Fibroblast of mammary gland (primary cell): ENCODE results near the gene RPL27A.

ENCODE experiments used
- DNase-seq: peaks from one replicate; pipeline ENCODE4 v3.0.0-alpha.2; 2010; ENCODE audit warnings: low read depth
- H3K4me3 ChIP-seq: 2 replicates; pipeline ENCODE4 v1.5.1; 2011; ENCODE audit warnings: low read depth, mild to moderate bottlenecking, low read length, moderate library complexity; ENCODE audit not compliant: control insufficient read depth
- TF ChIP-seq, protein P1 (sequence below): conservative IDR thresholded peaks from 2 replicates; pipeline ENCODE4 v1.5.1; 2011; ENCODE audit warnings: low read depth, low read length, inconsistent platforms; ENCODE audit not compliant: control insufficient read depth, insufficient read depth

The RPL27A gene

GRCh38 chr11:8705146-8705545 is 22.6 kb downstream of the RPL27A start:
- TF ChIP-seq, protein P1, sequence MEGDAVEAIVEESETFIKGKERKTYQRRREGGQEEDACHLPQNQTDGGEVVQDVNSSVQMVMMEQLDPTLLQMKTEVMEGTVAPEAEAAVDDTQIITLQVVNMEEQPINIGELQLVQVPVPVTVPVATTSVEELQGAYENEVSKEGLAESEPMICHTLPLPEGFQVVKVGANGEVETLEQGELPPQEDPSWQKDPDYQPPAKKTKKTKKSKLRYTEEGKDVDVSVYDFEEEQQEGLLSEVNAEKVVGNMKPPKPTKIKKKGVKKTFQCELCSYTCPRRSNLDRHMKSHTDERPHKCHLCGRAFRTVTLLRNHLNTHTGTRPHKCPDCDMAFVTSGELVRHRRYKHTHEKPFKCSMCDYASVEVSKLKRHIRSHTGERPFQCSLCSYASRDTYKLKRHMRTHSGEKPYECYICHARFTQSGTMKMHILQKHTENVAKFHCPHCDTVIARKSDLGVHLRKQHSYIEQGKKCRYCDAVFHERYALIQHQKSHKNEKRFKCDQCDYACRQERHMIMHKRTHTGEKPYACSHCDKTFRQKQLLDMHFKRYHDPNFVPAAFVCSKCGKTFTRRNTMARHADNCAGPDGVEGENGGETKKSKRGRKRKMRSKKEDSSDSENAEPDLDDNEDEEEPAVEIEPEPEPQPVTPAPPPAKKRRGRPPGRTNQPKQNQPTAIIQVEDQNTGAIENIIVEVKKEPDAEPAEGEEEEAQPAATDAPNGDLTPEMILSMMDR, result no peak
- DNase-seq, result no peak
- no peak overlapping the region for H3K4me3 ChIP-seq

DNA sequence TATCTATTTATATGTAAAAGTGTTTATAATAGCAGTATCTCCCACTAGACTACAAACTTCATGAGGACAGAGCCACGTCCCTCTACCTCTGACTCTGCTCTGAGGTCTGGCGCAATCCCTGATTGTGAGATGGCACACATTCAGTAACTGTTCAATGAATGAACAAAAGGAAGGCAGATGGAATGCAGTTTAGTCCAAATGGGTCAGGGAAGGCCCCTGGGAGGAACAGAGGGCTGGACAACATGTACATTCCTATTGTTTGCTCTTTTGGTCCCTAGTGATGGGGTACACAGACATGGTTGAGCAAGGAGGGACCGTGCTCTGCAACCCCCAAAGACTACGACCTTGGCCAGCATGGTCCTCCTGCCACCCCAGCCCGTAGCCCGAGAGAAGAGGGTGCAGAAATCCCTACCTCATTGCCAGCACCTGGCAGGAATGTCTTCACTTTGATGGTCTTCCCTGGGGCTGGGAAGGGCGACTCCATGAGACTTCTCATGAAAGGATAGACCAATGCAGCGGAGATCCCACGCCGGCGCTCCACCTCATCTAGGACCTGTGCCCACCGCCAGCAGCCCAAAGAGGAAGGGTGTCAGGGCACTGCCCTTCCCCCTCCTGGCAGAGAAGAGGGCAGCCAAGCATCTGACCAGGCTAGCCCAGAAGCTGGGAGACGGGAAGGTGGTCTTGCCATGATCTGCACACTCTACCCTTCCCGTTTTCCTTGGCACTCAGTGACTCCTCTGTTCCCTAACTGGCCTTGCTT is 24.3 kb downstream of the RPL27A start:
- no peak for DNase-seq
- TF ChIP-seq, protein P1, result no peak
- H3K4me3 ChIP-seq, result no peak overlapping the region

DNA sequence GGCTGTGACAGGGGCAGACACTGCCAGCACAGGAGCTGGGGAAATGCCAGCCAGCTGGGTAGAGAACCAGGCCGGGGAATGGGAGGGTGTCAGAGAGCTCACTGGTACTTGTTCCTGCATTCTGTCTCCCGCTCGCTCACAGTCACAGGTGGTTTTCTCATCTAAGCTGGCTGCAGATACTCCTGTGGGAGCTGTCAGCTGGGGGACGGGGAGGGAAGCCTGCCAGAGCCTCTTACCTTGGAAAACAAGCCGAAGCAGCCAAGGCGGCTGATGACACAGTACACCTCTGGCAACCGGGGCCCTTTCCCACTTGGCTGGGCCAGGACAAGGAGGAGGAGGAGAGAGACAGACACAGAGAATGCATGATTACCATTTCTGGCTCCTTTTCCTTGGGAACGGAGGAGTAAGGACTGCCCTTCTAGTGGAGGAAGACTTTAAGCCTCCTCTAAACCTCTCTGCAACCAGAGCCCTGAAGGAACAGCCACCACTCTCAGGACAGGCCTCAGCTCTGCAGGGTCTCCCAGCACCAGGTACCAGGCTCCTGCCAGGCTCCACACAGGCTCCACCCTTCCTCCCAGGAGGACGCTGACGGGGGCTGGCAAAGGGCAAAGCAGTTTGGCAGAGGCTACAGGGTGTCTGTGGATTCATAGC is 25.1 kb downstream of the RPL27A start:
- H3K4me3 ChIP-seq, result no peak overlapping the region
- DNase-seq, result no peak
- TF ChIP-seq, protein P1, result no peak

GRCh38 chr11:8709002-8709672 is 26.5 kb downstream of the RPL27A start:
- H3K4me3 ChIP-seq, result no peak overlapping the region
- peak; percentile 90 for DNase-seq
- TF ChIP-seq, protein P1, result no peak

DNA sequence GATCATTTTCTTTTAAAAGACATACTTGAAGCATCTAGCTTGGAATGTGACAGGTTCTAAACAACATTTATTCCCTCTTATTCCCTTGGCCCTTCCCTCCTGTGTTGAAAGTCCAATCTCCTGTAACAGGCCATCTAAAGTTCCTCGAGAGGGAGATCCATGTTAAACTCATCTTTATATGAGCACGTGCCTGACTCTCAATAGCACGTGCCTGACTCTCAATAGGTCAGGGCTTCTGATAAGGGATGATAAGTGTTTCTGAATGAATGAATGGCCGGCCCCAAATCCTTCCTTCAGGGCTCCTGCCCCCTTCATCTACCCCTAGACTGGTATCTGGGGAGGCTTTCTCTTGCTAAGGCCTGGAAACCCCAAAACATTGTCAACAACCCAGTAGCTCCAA is 27.2 kb downstream of the RPL27A start:
- no peak for DNase-seq
- TF ChIP-seq, protein P1, result no peak
- H3K4me3 ChIP-seq, result no peak overlapping the region

DNA sequence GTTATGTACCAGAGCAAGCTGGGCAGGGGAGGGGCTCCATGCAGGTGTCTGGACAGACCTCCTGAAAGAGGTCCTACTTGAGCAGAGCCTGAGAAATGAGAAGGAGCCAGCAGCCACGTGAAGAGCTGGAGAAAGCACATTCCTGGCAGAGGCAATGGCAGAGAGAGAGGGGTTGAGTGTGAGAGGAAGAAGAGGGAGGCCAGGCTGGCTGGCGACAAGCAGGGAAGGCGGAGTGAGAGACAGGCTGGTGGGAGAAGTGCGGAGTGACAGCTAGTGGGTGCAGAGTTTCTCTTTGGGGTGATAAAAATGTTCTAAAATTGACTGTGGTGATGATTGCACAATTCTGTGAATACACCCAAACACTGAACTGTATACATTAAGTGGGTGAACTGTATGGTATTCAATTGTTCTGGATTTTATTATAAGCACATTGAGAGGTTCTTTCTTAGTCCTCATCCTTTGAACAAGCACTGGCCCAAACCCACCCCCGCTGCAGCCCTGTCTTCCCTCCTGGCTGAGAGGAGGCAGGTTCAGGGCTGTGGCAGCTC is 29.4 kb downstream of the RPL27A start:
- H3K4me3 ChIP-seq, result no peak overlapping the region
- no peak for DNase-seq
- TF ChIP-seq, protein P1, result no peak
